ENCODE data around the gene PDE6B.
A peak's percentile ranks its signal among the peaks of the same experiment; 100 is the strongest.
"Not testable (repeated sequence)": the region's sequence is repeated elsewhere in the genome, so short reads cannot be mapped to it uniquely, and the experiment has no call there.

Gene PDE6B

GRCh38 chr4:587671-588350 lies 37.6 kb upstream of the PDE6B start:
- Histone ChIP-seq H3K4me3 (ENCODE audit: low read depth, low read length) (no peak overlapping the region), H3K9me3 (ENCODE audit: severe bottlenecking) (peaks cover 23% of the 10 kb centered on the region), H3K36me3 (no peaks in the 10 kb centered on the region), H3K27ac (no peak overlapping the region), H3K27me3 (ENCODE audit: insufficient read depth, low read depth, severe bottlenecking) (no peaks in the 10 kb centered on the region)
- TF ChIP-seq, protein P1, sequence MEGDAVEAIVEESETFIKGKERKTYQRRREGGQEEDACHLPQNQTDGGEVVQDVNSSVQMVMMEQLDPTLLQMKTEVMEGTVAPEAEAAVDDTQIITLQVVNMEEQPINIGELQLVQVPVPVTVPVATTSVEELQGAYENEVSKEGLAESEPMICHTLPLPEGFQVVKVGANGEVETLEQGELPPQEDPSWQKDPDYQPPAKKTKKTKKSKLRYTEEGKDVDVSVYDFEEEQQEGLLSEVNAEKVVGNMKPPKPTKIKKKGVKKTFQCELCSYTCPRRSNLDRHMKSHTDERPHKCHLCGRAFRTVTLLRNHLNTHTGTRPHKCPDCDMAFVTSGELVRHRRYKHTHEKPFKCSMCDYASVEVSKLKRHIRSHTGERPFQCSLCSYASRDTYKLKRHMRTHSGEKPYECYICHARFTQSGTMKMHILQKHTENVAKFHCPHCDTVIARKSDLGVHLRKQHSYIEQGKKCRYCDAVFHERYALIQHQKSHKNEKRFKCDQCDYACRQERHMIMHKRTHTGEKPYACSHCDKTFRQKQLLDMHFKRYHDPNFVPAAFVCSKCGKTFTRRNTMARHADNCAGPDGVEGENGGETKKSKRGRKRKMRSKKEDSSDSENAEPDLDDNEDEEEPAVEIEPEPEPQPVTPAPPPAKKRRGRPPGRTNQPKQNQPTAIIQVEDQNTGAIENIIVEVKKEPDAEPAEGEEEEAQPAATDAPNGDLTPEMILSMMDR (IDR thresholded peaks at IDR 0.05; ENCODE audit: low read depth, low read length): no peak
- DNase-seq: no peak

DNA sequence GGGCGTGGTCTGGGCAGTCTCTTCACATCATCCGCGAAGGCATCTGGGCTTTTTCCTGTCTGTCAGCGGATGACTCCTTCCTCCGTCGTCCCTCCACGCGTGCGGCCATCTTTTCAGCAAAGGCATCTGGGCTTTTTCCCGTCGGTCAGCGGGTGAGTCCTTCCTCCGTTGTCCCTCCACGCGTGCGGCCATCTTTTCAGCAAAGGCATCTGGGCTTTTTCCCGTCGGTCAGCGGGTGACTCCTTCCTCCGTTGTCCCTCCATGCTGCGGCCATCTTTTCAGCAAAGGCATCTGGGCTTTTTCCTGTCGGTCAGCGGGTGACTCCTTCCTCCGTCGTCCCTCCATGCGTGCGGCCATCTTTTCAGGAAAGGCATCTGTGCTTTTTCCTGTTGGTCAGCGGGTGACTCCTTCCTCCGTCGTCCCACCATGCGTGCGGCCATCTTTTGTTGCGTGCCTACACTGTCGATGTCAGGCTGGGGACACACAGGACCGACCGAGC lies 37.0 kb upstream of the PDE6B start:
- Histone ChIP-seq H3K4me3 (ENCODE audit: low read depth, low read length) (no peak overlapping the region), H3K9me3 (ENCODE audit: severe bottlenecking) (peaks cover 17% of the 10 kb centered on the region), H3K27me3 (ENCODE audit: insufficient read depth, low read depth, severe bottlenecking) (no peaks in the 10 kb centered on the region), H3K27ac (no peak overlapping the region), H3K36me3 (no peaks in the 10 kb centered on the region)
- DNase-seq: no peak
- TF ChIP-seq, protein P1 (IDR thresholded peaks at IDR 0.05; ENCODE audit: low read depth, low read length): no peak

DNA sequence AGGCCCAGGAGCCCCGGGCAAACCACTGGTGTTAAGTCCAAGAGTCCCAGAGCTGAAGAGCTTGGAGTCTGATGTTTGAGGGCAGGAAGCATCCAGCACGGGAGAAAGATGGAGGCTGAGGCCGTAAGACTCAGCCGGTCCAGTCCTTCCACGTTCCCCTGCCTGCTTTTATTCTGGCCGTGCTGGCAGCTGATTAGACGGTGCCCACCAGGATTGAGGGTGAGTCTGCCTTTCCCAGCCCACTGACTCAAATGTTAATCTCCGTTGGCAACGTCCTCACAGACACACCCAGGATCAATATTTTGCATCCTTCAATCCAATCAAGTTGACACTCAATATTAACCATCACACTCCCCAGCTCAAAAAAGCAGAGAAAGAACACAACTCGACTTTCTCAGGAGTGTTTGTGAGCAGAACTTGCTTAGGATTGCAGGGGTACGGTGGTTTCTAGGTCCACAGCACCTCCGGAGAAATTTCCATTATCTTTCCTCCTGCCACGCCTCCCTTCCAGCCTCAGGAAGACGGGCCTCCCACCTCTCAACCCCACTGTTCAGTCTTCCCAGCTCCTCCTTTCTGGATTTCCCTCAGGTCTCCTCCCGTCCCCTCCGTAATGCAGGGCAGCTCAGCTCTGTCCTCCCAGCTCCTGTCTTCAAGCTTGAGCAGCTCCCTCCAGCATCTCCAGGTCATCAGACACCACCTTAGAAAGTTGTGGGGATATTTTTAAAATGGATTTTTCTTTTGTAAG lies 36.0 kb upstream of the PDE6B start:
- H3K27me3 ChIP-seq (ENCODE audit: insufficient read depth, low read depth, severe bottlenecking): no peaks in the 10 kb centered on the region
- DNase-seq: no peak
- TF ChIP-seq, protein P1 (IDR thresholded peaks at IDR 0.05; ENCODE audit: low read depth, low read length): no peak

DNA sequence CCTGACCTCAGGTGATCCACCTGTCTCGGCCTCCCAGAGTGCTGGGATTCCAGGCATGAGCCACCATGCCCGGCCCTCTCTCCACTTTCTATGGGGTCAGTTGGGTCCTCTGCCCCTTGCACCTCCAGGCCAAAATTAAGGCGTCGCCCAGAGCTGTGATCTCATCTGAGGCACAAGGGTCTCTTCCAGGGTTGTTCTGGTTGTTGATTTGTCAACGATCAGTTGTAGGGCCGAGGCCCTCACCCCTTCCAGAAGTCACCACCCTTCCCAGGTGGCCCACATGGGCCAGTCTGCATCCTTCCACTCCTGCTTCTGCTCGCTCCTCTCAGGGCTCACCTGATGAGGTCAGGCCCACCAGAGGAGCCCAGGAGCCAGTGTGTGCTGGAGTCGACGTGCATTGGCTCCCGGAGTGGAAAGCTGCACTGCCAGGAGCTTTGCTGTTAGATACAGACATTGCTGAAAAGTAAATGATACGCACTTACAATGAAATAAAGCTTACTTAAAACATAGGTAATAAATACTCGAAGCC lies 35.0 kb upstream of the PDE6B start:
- Histone ChIP-seq H3K9me3 (ENCODE audit: severe bottlenecking) (peaks cover 16% of the 10 kb centered on the region), H3K36me3 (no peaks in the 10 kb centered on the region), H3K4me3 (ENCODE audit: low read depth, low read length) (no peak overlapping the region), H3K27me3 (ENCODE audit: insufficient read depth, low read depth, severe bottlenecking) (no peaks in the 10 kb centered on the region), H3K27ac (no peak overlapping the region)
- TF ChIP-seq, protein P1 (IDR thresholded peaks at IDR 0.05; ENCODE audit: low read depth, low read length): no peak
- no peak for DNase-seq

More for the DNA sequence above, 36.0 kb upstream of the PDE6B start:
- H3K9me3 ChIP-seq (ENCODE audit: severe bottlenecking): peaks cover 11% of the 10 kb centered on the region
- H3K4me3 ChIP-seq (ENCODE audit: low read depth, low read length): no peak overlapping the region
- H3K36me3 ChIP-seq: no peaks in the 10 kb centered on the region
- no peak overlapping the region for H3K27ac ChIP-seq

DNA sequence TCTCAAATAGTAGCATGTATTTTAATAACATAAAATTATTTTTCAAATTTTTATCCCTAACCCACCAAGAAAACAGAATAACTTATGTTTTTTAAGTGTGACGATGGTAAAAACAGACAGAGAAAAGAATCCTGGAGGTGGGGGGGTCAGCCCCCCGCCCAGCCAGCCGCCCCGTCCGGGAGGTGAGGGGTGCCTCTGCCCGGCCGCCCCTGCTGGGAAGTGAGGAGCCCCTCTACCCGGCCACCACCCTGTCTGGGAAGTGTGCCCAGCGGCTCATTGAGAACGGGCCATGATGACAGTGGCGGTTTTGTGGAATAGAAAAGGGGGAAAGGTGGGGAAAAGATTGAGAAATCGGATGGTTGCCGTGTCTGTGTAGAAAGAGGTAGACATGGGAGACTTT lies 33.2 kb upstream of the PDE6B start:
- DNase-seq; H3K27ac ChIP-seq; H3K4me3 ChIP-seq (ENCODE audit: low read depth, low read length); H3K27me3 ChIP-seq (ENCODE audit: insufficient read depth, low read depth, severe bottlenecking); H3K36me3 ChIP-seq: not testable (repeated sequence)
- H3K9me3 ChIP-seq (ENCODE audit: severe bottlenecking): peaks cover 16% of the 10 kb centered on the region

DNA sequence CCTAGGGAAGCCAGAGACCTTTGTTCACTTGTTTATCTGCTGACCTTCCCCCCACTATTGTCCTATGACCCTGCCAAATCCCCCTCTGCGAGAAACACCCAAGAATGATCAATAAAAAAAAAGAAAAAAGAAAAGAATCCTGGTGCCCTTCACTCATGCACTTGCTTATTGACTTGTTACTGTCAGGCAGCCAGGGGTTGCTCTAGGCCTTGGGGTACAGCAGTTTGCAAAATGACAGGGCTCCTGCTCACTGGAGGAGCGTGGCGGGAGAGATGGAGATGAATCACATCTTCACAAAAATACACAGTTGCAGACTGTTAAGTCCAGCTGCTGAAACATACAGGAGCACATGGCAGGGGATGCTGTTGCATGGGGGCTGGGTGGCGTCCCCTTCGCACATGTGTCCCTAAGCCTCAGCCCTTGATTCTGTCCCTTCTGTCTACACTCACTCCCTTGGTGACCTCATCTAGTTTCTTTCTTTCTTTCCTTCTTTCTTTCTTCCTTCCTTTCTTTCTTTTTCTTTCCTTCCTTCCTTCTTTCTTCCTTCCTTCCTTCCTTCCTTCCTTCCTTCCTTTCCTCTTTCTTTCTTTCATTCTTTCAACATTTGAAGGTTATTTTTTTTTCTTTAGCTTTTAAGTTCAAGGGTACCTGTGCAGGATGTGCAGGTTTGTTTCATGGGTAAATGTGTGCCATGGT lies 32.4 kb upstream of the PDE6B start:
- Histone ChIP-seq H3K4me3 (ENCODE audit: low read depth, low read length) (no peak overlapping the region), H3K27ac (peak overlapping the region; percentile 46), H3K9me3 (ENCODE audit: severe bottlenecking) (peaks cover 16% of the 10 kb centered on the region), H3K36me3 (no peaks in the 10 kb centered on the region), H3K27me3 (ENCODE audit: insufficient read depth, low read depth, severe bottlenecking) (no peaks in the 10 kb centered on the region)
- no peak for DNase-seq
- TF ChIP-seq, protein P1 (IDR thresholded peaks at IDR 0.05; ENCODE audit: low read depth, low read length): 0 out of 2 replicates have a peak, but pooled peaks have one; percentile 8
